Putamen (tissue), 1 donor: Measurements from ENCODE around the gene AKIRIN1.
"Not testable (repeated sequence)": the region's sequence is repeated elsewhere in the genome, so short reads cannot be mapped to it uniquely, and the experiment has no call there.

Experiments used
- DNase-seq: peaks from one replicate; pipeline ENCODE4 v3.0.0-alpha.2; 2016; ENCODE audit warnings: low spot score

The AKIRIN1 gene, protein sequence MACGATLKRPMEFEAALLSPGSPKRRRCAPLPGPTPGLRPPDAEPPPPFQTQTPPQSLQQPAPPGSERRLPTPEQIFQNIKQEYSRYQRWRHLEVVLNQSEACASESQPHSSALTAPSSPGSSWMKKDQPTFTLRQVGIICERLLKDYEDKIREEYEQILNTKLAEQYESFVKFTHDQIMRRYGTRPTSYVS

DNA sequence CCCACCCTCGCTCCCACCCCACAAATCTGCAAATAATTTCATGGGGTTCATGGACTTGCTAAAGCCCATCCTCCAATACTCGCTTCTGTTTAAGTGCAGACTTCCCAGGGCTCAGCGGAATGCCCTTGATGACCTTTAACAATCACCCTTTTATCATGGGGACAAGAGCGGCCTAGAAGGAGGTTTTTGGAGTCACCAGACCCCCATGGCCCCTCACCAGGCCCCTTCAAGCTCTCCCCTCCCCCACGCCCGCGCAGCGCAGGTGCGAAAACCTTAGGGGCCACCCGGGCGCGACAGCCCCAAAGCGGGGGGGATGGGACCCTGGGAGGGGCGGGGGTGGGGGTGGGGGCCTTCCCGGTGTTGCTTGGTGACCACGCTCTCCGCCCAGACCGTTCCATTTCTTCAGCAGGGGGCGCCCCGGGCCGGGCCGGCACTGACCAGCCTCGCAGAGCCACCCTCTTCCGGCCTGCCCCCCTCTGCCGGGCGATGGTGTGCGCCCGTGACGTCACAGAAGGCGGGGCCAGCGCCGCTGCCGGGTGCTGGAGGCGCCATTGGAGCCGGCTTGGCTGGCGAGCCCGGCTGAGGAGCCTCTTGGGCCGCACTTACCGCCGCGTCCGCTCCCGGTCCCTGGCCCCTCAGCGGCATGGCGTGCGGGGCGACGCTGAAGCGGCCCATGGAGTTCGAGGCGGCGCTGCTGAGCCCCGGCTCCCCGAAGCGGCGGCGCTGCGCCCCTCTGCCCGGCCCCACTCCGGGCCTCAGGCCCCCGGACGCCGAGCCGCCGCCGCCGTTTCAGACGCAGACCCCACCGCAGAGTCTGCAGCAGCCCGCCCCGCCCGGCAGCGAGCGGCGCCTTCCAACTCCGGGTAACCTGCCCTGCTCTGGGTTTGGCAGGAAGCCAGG is at the start of gene AKIRIN1:
AKIRIN1 (plus strand) TSS at position 539 of the 900 bp plus-strand sequence; CDS start at position 644, 105 bp downstream.
- DNase-seq = peak; percentile 96

GRCh38 chr1:38941527-38942019 is 49.5 kb upstream of the AKIRIN1 start, which contains the start of gene RHBDL2:
TSS of gene RHBDL2 (minus strand) at chr1:38941830. CDS start at chr1:38919212, 22,618 bp downstream.
- DNase-seq = peak; percentile 78

GRCh38 chr1:38942664-38943428 is 48.2 kb upstream of the AKIRIN1 start:
- no peak for DNase-seq

DNA sequence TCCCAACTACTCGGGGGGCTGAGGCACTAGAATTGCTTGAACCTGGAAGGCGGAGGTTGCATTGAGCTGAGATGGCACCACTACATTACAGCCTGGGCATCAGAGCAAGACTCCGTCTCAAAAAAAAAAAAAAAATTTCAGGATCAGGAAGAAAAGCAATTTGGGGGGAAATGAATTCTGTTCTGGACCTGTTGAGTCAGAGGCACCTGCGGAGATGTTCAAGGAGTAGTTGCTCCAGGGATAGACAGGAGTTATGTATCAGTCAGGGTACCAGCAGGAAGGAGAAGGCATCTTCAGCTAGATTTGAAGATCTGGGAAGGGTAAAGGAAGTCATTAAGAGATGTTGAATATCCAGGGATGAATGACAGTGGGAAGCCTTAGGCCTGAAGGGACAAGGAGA is 46.5 kb upstream of the AKIRIN1 start:
- no peak for DNase-seq

DNA sequence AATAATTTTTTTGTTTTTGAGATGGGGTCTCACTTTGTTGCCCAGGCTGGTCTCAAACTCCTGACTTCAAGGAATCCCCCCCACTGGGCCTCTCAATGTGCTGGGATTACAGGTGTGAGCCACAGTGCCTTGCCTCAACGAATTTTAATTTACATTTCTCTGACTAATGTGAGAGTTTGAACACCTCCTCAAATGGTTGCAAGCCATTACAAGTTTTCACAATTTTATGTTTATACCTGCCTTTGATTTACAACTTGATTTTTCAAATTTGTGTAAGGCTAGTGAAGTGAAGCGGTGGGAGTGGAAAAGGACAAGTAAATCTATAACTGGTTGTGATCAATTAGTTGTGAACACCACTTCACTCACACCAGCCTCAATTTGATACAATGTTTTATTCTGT is 40.5 kb upstream of the AKIRIN1 start:
- no peak for DNase-seq

DNA sequence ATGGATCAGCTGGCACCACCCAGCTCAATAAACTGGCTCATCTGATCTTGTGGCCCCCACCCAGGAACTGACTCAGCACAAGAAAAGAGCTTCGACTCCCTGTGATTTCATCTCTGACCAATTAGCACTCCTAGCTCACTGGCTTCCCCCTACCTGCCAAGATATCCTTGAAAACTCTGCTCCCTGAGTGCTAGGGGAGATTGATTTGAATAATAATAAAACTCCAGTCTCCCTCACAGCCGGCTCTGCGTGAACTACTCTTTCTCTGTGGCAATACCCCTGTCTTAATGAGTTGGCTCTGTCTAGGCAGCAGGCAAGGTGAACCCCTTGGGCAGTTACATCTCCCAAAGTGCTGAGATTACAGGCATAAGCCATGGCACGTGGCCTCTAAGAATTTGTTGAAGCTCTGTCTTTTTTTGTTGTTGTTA is 37.6 kb upstream of the AKIRIN1 start:
- DNase-seq = no peak

DNA sequence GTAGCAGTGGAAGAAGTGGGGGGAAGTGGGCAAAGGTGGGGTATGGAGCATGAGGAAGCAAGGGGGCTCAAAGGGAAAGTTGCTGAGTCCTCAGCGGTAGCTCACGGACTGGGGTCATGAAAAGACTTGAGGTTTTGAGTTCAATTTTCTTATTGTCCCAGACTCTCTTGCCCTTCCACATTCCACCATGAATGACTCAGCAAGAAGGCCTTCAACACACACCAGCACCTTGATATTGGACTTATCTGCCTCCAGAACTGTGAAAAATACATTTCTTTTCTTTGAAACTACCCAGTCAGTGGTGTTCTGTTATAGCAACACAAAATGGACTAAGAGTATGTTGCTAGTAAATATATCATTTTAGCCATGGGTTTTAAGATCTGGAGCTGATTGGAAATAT is 32.1 kb upstream of the AKIRIN1 start:
- no peak for DNase-seq

GRCh38 chr1:38962113-38962512 is 29.0 kb upstream of the AKIRIN1 start:
- DNase-seq = no peak

DNA sequence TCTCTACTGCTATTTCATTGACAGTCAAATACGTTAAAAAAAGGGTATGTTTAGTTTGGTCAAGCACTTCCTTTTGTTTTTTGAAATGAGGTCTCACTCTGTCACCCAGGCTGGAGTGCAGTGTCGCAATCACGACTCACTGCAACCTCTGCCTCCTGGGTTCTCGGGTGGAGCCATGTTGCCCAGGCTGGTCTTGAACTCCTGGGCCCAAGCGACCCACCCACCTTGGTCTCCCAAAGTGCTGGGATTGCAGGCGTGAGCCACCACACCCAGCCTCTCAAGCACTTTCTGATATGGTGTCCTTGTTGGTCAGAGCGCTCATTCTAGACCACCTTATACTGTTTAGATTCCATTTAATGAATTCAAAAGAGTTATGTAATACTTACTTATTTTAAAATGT is 28.5 kb upstream of the AKIRIN1 start:
- DNase-seq = no peak

- DNase-seq = no peak
Measured at GRCh38 chr1:38964140-38964548, 26.9 kb upstream of the AKIRIN1 start.

- not testable (repeated sequence) for DNase-seq
Measured at GRCh38 chr1:38973145-38973544, 17.9 kb upstream of the AKIRIN1 start.

- DNase-seq = no peak
Measured at GRCh38 chr1:38973659-38974437, 17.2 kb upstream of the AKIRIN1 start.

- DNase-seq = not testable (repeated sequence)
Measured at GRCh38 chr1:38977399-38978244, 13.5 kb upstream of the AKIRIN1 start.

- not testable (repeated sequence) for DNase-seq
Measured at GRCh38 chr1:38978245-38978542, 12.9 kb upstream of the AKIRIN1 start.

GRCh38 chr1:38979380-38979779 is 11.7 kb upstream of the AKIRIN1 start:
- DNase-seq = not testable (repeated sequence)

DNA sequence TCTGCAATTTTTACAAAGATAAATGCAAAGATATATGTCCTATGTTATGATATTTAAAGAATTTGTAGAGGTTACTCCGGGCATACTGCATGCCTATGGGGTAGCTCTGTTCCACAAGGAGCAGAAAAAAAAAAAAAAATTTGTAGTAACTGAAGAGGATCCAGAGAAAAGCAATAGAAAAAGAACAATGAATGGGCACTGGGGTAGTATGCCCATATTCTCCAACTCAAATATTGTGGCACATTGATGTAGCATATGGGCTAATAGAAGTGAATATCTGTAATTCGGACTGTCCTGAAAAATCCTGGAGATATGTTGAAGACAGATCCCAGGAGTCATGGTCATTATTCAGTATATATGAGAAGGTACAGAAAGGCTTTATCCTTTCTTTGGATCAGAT is 1.1 kb upstream of the AKIRIN1 start:
- DNase-seq = no peak

- no peak for DNase-seq
Measured at GRCh38 chr1:38990386-38990737, 714 bp upstream of the AKIRIN1 start.

DNA sequence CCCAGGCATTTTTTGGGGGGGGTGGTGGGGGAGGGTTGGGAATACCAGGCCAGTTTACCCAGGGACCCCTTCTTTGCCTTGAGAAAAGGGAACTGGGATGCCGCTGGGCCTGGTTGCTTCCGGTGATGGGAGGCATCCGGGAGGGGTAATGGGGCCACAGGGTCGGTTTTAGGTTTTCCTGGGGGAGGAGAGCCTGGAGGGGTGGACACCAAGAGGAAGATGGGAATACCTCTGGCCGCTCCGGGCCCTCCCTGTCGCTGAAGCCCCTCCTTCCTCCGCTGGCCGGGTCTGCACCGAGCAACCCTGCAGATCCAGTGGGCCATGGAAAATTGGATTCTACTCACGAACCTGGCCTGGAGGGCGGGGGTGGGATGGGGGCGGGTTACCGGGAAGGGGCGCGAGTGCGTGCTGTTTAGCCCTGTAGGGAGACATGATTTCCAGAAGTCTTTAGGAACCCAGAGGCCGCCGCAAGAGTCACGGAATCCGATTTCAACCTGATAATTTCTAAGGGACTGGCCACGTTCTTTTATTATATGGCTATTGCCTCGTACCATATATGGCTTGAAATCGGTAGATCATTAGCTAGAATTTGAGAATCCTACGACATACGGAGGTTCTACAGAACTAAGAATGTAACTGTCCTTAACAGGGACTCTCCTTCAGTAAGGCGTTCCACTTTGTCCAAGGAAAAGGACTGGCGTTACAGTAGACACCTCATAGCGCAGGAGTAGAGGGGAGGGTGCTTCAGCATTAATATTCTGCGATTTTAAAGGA is 749 bp downstream of the AKIRIN1 start:
- DNase-seq = peak; percentile 17

DNA sequence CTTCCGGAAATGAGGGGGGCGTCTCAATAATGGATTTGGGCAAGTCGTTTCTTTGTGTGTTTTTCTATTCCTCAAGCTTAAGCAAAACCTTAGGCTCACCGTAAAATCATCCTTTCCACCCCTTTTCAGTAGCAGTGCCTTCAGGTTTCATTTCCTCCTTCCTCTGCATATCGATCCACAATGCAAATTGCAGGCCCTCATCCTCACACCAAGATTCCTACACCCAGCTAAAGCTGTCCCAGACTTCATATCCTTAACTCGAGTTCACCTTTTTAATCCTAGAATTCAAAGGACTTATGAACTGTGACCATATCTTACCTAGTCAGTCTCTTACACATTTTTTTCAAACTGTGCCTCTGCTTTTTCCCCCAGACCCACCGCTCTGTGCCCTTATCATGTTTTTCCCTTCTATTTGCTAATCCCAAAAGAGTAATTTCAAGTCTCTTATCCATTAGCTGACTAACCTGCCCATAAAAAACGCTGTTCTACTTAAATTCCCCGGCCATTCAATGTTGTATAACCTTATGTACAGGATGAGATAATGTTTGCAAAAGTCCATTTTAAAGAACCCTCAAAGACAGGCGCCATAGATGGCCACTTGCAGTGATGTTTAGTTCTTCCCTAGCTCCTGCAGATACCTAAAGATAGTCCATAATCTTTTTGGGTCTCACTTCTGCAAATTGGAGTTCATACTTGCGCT is 1.5 kb downstream of the AKIRIN1 start:
- no peak for DNase-seq
